K562 (cell line): ENCODE measurements around the gene ITPR3. TPM values are rescaled to one million over a fixed set of nuclear protein-coding genes. Genes with fewer than 3 reads are reported as not detected.

Experiments used
- ATAC-seq: fragments of 200-7000 bp; cut with Tn5 transposase; 3 replicates; pipeline ENCODE4 v1.9.1; 2020; ENCODE audit warnings: moderate library complexity
- BruUV-seq: library from RNA; stranded (reverse); fragments of 400-500 nt; replicated peaks from 2 replicates; lab custom pipeline; 2021; lab: Mats Ljungman, UMichigan
- CTCF ChIA-PET: fragments of 300-600 bp; formaldehyde crosslinking; extraction: SDS; loops from one replicate; lab custom pipeline; 2021; ENCODE audit warnings: low intra/inter-chr PET ratio; lab: Yijun Ruan, JAX
- POLR2A ChIA-PET: fragments of 300-600, 350-650 bp; sonication (Branson Sonifier 250); formaldehyde crosslinking; extraction: SDS; loops from one replicate; lab custom pipeline; 2021; ENCODE audit warnings: antibody characterized with exemption, inconsistent platforms; lab: Yijun Ruan, JAX
- DNase-seq, 4 experiments: peaks; one replicate each; pipeline versions ENCODE4 v3.0.0 to v3.0.0-alpha.2; 2011 to 2018; ENCODE audit warnings: low spot score in 3 of 4, mixed read lengths in 3 of 4; ENCODE audit errors: extremely low read depth in 1 of 4
- FAIRE-seq: peaks from 2 replicates; lab custom pipeline; 2011; peaks lifted over from hg19 to GRCh38; lab: Jason Lieb, UNC
- H2AFZ ChIP-seq: 2 replicates; pipeline ENCODE4 v1.6.0; 2011; ENCODE audit warnings: low read depth, low read length, control low read depth, inconsistent platforms
- H3K27ac ChIP-seq: fragments of 200-600 bp; 3 replicates; pipeline ENCODE4 v1.8.0; 2011; ENCODE audit warnings: low read depth, mild to moderate bottlenecking, control low read depth, inconsistent platforms, low read length, moderate library complexity, mixed read lengths; ENCODE audit errors: extremely low read depth
- H3K27me3 ChIP-seq, 2 experiments: fragments of 300-600 bp in 1 of 2; 2 replicates in 1 of 2; 3 replicates in 1 of 2; pipeline versions ENCODE4 v1.6.0 to v1.8.0; 2011; ENCODE audit warnings: inconsistent platforms in 2 of 2, low read length in 2 of 2, mild to moderate bottlenecking in 1 of 2, mixed read lengths in 1 of 2, moderate library complexity in 1 of 2; ENCODE audit not compliant: control insufficient read depth in 2 of 2, insufficient read depth in 2 of 2
- H3K36me3 ChIP-seq: fragments of 300-600 bp; 3 replicates; pipeline ENCODE4 v1.8.0; 2011; ENCODE audit warnings: mild to moderate bottlenecking, low read length, inconsistent platforms; ENCODE audit not compliant: control insufficient read depth, insufficient read depth
- H3K4me1 ChIP-seq, 2 experiments: fragments of 200-600 bp in 1 of 2; replicated peaks in 1 of 2; 2 replicates in 1 of 2; 3 replicates in 1 of 2; pipeline versions ENCODE4 v1.5.1 to v1.8.0; 2011; ENCODE audit warnings: inconsistent platforms in 2 of 2, low read length in 2 of 2, mild to moderate bottlenecking in 1 of 2, mixed read lengths in 1 of 2, moderate library complexity in 1 of 2; ENCODE audit not compliant: control insufficient read depth in 2 of 2, insufficient read depth in 2 of 2
- H3K4me2 ChIP-seq: 2 replicates; pipeline ENCODE4 v1.6.1; 2011; ENCODE audit warnings: low read length, control low read depth, inconsistent platforms, mixed read lengths; ENCODE audit not compliant: insufficient read depth
- H3K4me3 ChIP-seq: fragments of 200-600 bp; sonication (generic), shearing (Covaris generic); 2 replicates; pipeline ENCODE4 v1.5.1; 2016; ENCODE audit warnings: control low read depth, inconsistent platforms
- H3K79me2 ChIP-seq: fragments of 200-600 bp; 3 replicates; pipeline ENCODE4 v1.8.0; 2011; ENCODE audit warnings: low read length, inconsistent platforms; ENCODE audit not compliant: control insufficient read depth, insufficient read depth
- H3K9ac ChIP-seq, 2 experiments: 2 replicates each; pipeline versions ENCODE4 v1.6.0 to v1.6.1; 2011; ENCODE audit warnings: low read depth in 2 of 2, low read length in 2 of 2, control low read depth in 1 of 2, inconsistent platforms in 1 of 2, mild to moderate bottlenecking in 1 of 2, mixed read lengths in 1 of 2; ENCODE audit not compliant: insufficient read depth in 1 of 2
- H3K9me1 ChIP-seq: one replicate; pipeline ENCODE4 v1.6.0; 2011; ENCODE audit warnings: inconsistent platforms, mild to moderate bottlenecking, low read length, moderate library complexity; ENCODE audit not compliant: control insufficient read depth, insufficient read depth
- H3K9me3 ChIP-seq: replicated peaks from 2 replicates; pipeline ENCODE4 v1.5.1; 2011; ENCODE audit warnings: low read depth, low read length, inconsistent platforms; ENCODE audit not compliant: control insufficient read depth, insufficient read depth
- H4K20me1 ChIP-seq: replicated peaks from 2 replicates; pipeline ENCODE4 v1.6.1; 2011; ENCODE audit warnings: low read length, inconsistent platforms, mixed read lengths; ENCODE audit not compliant: control insufficient read depth, insufficient read depth
- ARHGAP35 ChIP-seq: fragments of 450-650 bp; IDR thresholded peaks from 2 replicates; pipeline ENCODE4 v1.6.1; 2018; ENCODE audit not compliant: partially characterized antibody
- CBFB ChIP-seq: sonication (generic); formaldehyde crosslinking; IDR thresholded peaks from 2 replicates; pipeline ENCODE4 v1.4.0; 2020; ENCODE audit warnings: mild to moderate bottlenecking, missing genetic modification reagents
- CHCHD3 ChIP-seq: fragments of 250-450 bp; sonication (Bioruptor Pico); IDR thresholded peaks from 2 replicates; pipeline ENCODE4 v2.1.2; 2022; ENCODE audit warnings: mild to moderate bottlenecking
- NBN ChIP-seq: fragments of 450-650 bp; IDR thresholded peaks from 2 replicates; pipeline ENCODE4 v1.6.1; 2016; ENCODE audit warnings: low read depth, mild to moderate bottlenecking
- RBM25 ChIP-seq: fragments of 200-400 bp; formaldehyde crosslinking; IDR thresholded peaks from 2 replicates; pipeline ENCODE4 v1.6.1; 2018; ENCODE audit warnings: low read length, low read depth, moderate library complexity; ENCODE audit not compliant: severe bottlenecking
- SRSF3 ChIP-seq: fragments of 200-400 bp; formaldehyde crosslinking; IDR thresholded peaks from 2 replicates; pipeline ENCODE4 v1.6.1; 2016; ENCODE audit warnings: mild to moderate bottlenecking, low read length, moderate library complexity; ENCODE audit not compliant: insufficient read depth
- WGBS: fragments of 100-300 bp; shearing (Covaris generic); methylation state at CpG from one replicate; pipeline ENCODE4 v1.1.6; 2016; ENCODE audit warnings: low coverage, mixed read lengths; ENCODE audit not compliant: insufficient coverage; ENCODE audit errors: missing lambda C conversion rate; 5-methylcytosine and 5-hydroxymethylcytosine counted together
- in situ Hi-C: fragments of 300-500 bp; cut with MboI; formaldehyde crosslinking; loops from 4 replicates; pipeline ENCODE4 v1.15.0; 2018; ENCODE audit warnings: inconsistent platforms, mixed read lengths
- intact Hi-C: fragments of 100-400 bp; cut with micrococcal nuclease; formaldehyde crosslinking; loops from 2 replicates; pipeline ENCODE4 v1.14.2; 2022
- polyA plus RNA-seq, 8 experiments: library from polyadenylated mRNA; depleted of rRNA in 4 of 8; stranded (reverse) in 5 of 8; unstranded in 3 of 8; fragments of >200 nt; fragmentation: Nextera tagmentation in 2 of 8; fragmentation: Illumina TruSeq in 1 of 8; extraction: Ambion mirVana in 2 of 8; extraction: Trizol in 1 of 8; gene quantifications; 2 replicates each; pipeline versions ENCODE4 v1.2.1 to v1.2.3, GENCODE V29; 2011 to 2014; ENCODE audit warnings: inconsistent platforms in 1 of 8, missing spikeins in 1 of 8
- total RNA-seq, 7 experiments: library from RNA; depleted of rRNA in 6 of 7; stranded (reverse); fragments of >200 nt in 6 of 7; fragmentation: Illumina TruSeq in 2 of 7; extraction: Trizol in 2 of 7; gene quantifications; 2 replicates each; pipeline versions ENCODE4 v1.2.1 to v1.2.3, GENCODE V29; 2011 to 2021; ENCODE audit warnings: low replicate concordance in 1 of 7
- TF ChIP-seq, protein P1 (sequence below), 2 experiments: fragments of 250-450 bp in 1 of 2; fragments of 450-650 bp in 1 of 2; sonication (Bioruptor Pico) in 1 of 2; IDR thresholded peaks; 2 replicates each; pipeline versions ENCODE4 v1.6.1 to v1.8.0; 2016 to 2021; ENCODE audit warnings: mild to moderate bottlenecking in 2 of 2, moderate library complexity in 2 of 2, missing compliant biosample characterization in 1 of 2, missing genetic modification characterization in 1 of 2
- TF ChIP-seq, protein P2 (sequence below): fragments of 450-650 bp; IDR thresholded peaks from 2 replicates; pipeline ENCODE4 v1.6.1; 2016; ENCODE audit warnings: low read depth, mild to moderate bottlenecking, moderate library complexity
- TF ChIP-seq, protein P3 (sequence below): sonication (generic); formaldehyde crosslinking; IDR thresholded peaks from 2 replicates; pipeline ENCODE4 v1.8.0; 2022; ENCODE audit warnings: missing genetic modification reagents, mild to moderate bottlenecking, borderline replicate concordance

ITPR3 gene
- total and polyA plus RNA-seq, 9 of the 15 experiments (the other 6 are each of a cell fraction or from before 2014, with no cell fraction given) = 0.39 to 35.7 (median 13.2) TPM

DNA sequence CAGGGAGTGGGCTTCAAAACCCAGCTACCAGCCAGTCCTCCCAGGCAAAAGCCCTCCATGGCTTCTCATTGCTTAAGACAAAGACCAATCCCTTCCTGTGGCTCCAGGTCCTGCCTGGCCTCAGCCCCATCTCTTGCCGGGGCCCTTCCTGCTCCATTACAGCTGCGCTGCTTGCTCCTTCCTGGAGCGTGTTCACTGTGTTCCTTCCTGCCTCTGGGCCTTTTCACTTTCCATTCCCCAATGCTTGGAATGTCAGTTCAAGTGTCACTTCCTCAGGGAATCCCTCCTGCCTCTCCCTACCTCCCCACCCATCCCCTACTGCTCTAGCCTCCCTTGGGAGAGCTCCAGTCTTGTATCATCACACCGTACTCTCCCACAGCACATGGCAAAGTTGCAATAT is 11.1 kb upstream of the ITPR3 start:
- intact Hi-C loops (no loop called here), in situ Hi-C loops (no loop called here)
- TF ChIP-seq, protein P1, sequence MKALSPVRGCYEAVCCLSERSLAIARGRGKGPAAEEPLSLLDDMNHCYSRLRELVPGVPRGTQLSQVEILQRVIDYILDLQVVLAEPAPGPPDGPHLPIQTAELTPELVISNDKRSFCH (CRISPR knock-in tag; IDR thresholded peaks at IDR 0.05) = no peak
- TF ChIP-seq, protein P1 (tag; IDR thresholded peaks at IDR 0.05) = no peak
- TF ChIP-seq, protein P2, sequence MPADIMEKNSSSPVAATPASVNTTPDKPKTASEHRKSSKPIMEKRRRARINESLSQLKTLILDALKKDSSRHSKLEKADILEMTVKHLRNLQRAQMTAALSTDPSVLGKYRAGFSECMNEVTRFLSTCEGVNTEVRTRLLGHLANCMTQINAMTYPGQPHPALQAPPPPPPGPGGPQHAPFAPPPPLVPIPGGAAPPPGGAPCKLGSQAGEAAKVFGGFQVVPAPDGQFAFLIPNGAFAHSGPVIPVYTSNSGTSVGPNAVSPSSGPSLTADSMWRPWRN = no peak
- TF ChIP-seq CBFB (CRISPR knock-in tag) (no peak), CHCHD3 (no peak), RBM25 (no peak), NBN (no peak), SRSF3 (no peak), ARHGAP35 (no peak)
- TF ChIP-seq, protein P3, sequence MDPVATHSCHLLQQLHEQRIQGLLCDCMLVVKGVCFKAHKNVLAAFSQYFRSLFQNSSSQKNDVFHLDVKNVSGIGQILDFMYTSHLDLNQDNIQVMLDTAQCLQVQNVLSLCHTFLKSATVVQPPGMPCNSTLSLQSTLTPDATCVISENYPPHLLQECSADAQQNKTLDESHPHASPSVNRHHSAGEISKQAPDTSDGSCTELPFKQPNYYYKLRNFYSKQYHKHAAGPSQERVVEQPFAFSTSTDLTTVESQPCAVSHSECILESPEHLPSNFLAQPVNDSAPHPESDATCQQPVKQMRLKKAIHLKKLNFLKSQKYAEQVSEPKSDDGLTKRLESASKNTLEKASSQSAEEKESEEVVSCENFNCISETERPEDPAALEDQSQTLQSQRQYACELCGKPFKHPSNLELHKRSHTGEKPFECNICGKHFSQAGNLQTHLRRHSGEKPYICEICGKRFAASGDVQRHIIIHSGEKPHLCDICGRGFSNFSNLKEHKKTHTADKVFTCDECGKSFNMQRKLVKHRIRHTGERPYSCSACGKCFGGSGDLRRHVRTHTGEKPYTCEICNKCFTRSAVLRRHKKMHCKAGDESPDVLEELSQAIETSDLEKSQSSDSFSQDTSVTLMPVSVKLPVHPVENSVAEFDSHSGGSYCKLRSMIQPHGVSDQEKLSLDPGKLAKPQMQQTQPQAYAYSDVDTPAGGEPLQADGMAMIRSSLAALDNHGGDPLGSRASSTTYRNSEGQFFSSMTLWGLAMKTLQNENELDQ (CRISPR knock-in tag) = no peak
- CTCF ChIA-PET = no interaction called here
- H3K4me1 ChIP-seq = peaks cover 13 to 25% of the 10 kb centered on the region in 2 experiments; a peak in 4 of 5 replicates
- peaks cover under 1 to 12% of the 10 kb centered on the region in 2 experiments; a peak in 2 of 5 replicates for H3K27me3 ChIP-seq
- no peak for FAIRE-seq
- no peaks in the 10 kb centered on the region for H3K79me2 ChIP-seq
- no TSS peak for BruUV-seq
- POLR2A ChIA-PET = interaction anchor here (0.6 to 0.7 kb wide), 2 partner anchors 156 to 451 kb away, joined by 3 read pairs; no protein-coding TSS in a partner anchor
- H4K20me1 ChIP-seq = no peaks in the 10 kb centered on the region
- ATAC-seq = no peak
- H3K4me3 ChIP-seq = no peak overlapping the region
- H3K9me3 ChIP-seq = no peaks in the 10 kb centered on the region
- DNase-seq = no peak
- H3K27ac ChIP-seq = no peak overlapping the region
- H3K9ac ChIP-seq = peak overlapping the region in 1 of 2 experiments; percentile 81; a peak in 2 of 4 replicates
- no peaks in the 10 kb centered on the region for H3K9me1 ChIP-seq
- no peak overlapping the region for H3K4me2 ChIP-seq
- H2AFZ ChIP-seq = no peak overlapping the region
- H3K36me3 ChIP-seq = no peaks in the 10 kb centered on the region
- 53% methylated on average over 4 of the region's 4 CpGs for WGBS
